Measurements from ENCODE around the gene LCLAT1.

LCLAT1 gene

DNA sequence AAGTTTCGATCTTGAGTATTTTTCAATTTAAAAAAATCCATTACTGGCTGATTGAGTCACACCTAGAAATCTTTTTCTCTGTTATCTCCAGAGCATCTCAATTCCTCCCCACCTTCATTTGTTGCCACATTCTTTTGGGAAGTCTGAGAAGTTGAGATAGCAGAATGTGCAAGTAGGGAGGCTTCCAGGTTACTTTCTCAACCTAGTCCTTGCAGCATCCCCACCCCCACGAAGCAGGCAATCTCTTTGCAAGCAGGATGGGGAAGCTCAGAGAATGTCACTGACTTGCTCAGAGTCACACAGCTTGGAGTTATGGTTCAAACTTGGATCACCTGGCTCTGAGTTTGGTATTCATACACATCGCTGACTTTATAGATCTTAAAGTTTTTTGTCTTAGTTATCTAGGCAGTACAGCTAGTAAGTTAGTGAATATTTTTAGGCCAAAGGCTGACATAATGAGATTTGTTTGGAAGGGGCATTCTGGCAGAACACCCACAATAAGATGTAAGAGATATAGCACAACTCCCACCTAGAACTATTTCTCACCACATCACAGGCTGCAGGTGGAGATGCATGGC lies 25.9 kb upstream of the LCLAT1 start:
- Histone ChIP-seq H3K4me3 (peak overlapping the region; percentile 69), H3K27ac (peak overlapping the region; percentile 98), H3K9ac (ENCODE audit: insufficient read length) (peak overlapping the region; percentile 70), H3K9me3 (ENCODE audit: low read depth, low read length) (no peaks in the 10 kb centered on the region), H3K36me3 (ENCODE audit: insufficient read depth, low read length) (no peaks in the 10 kb centered on the region)
- no peak for DNase-seq (ENCODE audit: low read depth, low spot score)
- TF ChIP-seq POLR2AphosphoS5 (IDR thresholded peaks at IDR 0.05; ENCODE audit: borderline replicate concordance, low read depth, low read length), result no peak
- TF ChIP-seq EZH2 (IDR thresholded peaks at IDR 0.05), result no peak
- no peak for TF ChIP-seq FOXP2 (optimal IDR thresholded peaks at IDR 0.05; ENCODE audit: control extremely low read depth, extremely low read length, insufficient read depth)

DNA sequence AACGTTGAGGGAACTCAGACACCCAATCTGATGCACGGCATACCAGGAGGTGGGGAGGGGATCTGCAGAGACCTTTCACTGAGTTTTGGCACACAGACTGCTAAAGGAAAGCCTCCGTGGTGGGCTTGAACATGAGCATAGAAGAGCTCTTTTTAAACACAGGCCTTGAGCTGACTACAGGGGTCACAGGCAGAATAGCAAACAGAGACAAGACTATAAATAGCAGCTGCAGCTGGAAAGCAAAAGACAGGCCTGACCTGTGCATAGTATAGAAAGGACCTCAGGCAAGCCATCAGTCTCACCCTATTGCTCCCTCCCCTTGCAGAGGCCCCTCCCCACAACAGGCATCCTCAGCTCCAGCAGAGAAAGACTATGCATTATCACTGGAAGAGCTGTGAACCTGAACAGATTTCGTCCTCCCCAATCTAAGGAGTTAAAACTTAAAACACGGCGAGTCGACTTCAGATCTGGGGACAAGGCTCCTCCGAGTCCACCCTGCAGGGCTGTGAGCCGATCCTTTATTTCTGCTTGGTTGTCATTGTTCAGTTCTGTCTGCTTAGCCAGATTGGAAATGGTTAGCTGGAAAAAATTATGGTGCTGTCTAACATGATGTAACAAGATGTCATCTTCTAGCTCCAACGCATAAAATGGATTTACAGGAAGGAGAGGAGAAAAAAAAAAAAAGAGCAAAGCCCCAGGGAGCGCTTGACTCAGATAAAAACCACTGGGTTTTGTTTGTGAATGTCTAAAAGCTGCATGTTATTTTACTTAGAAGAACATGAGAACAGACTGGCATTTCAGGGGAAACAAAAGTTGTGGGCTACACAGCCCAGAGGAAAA lies 25.2 kb upstream of the LCLAT1 start:
- H3K27ac ChIP-seq, result peak overlapping the region; percentile 98
- no peaks in the 10 kb centered on the region for H3K36me3 ChIP-seq (ENCODE audit: insufficient read depth, low read length)
- no peaks in the 10 kb centered on the region for H3K9me3 ChIP-seq (ENCODE audit: low read depth, low read length)
- H3K9ac ChIP-seq (ENCODE audit: insufficient read length), result peak overlapping the region; percentile 70
- TF ChIP-seq FOXP2 (optimal IDR thresholded peaks at IDR 0.05; ENCODE audit: control extremely low read depth, extremely low read length, insufficient read depth) (no peak), POLR2AphosphoS5 (IDR thresholded peaks at IDR 0.05; ENCODE audit: borderline replicate concordance, low read depth, low read length) (no peak), EZH2 (IDR thresholded peaks at IDR 0.05) (no peak)
- peak overlapping the region; percentile 69 for H3K4me3 ChIP-seq
- DNase-seq (ENCODE audit: low read depth, low spot score), result peak; percentile 89

DNA sequence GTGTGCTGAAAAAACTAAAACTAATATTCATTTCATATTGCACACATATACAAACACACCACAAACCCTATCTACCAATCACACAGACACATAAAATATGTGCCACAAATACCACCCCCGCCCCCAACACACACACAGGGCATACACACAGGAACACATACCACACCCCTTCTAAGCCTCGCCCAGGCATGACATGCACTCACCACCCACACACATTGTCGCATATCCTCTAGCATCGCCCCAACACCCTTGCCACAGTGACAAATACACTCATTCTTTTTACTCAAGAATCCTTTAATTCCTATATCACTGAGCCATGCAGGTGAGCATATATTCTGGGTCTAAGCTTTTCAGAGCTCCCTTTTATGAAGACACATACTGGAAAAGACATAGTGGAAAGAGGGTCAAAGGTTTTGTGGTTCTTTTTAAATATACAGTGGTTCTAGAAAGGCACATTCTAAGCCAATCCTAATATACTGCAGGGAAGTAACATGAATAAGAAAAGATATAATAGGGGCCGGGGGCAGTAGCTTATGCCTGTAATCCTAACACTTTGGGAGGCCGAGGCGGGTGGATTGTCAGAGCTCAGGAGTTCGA lies 24.5 kb upstream of the LCLAT1 start:
- peak overlapping the region; percentile 69 for H3K4me3 ChIP-seq
- peak; percentile 30 for DNase-seq (ENCODE audit: low read depth, low spot score)
- no peak for TF ChIP-seq EZH2 (IDR thresholded peaks at IDR 0.05)
- H3K9ac ChIP-seq (ENCODE audit: insufficient read length), result peak overlapping the region; percentile 70
- no peaks in the 10 kb centered on the region for H3K36me3 ChIP-seq (ENCODE audit: insufficient read depth, low read length)
- no peaks in the 10 kb centered on the region for H3K9me3 ChIP-seq (ENCODE audit: low read depth, low read length)
- H3K27ac ChIP-seq, result peak overlapping the region; percentile 98

DNA sequence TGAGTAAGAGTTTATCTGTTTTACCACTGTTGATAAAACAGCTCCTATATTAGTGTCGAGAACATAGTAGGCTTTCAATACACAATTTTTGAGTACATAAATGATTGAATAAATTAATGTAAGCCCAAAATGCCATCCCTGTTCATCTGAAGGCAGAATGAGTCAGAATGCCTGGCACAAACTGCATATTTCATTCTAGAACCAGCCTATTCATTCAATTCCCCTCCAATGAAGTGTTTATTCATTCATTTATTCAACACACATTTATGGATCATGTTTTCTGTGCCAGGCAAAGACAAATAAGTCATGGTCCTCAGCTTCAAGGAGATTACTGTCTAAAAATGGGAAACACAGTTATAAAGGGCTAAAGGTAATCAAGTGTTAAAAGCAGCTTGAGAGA lies 22.8 kb upstream of the LCLAT1 start:
- Histone ChIP-seq H3K4me3 (no peak overlapping the region), H3K27ac (no peak overlapping the region), H3K36me3 (ENCODE audit: insufficient read depth, low read length) (no peaks in the 10 kb centered on the region), H3K9me3 (ENCODE audit: low read depth, low read length) (no peaks in the 10 kb centered on the region), H3K9ac (ENCODE audit: insufficient read length) (no peak overlapping the region)
- no peak for TF ChIP-seq EZH2 (IDR thresholded peaks at IDR 0.05)
- no peak for TF ChIP-seq POLR2AphosphoS5 (IDR thresholded peaks at IDR 0.05; ENCODE audit: borderline replicate concordance, low read depth, low read length)
- no peak for TF ChIP-seq FOXP2 (optimal IDR thresholded peaks at IDR 0.05; ENCODE audit: control extremely low read depth, extremely low read length, insufficient read depth)
- no peak for DNase-seq (ENCODE audit: low read depth, low spot score)

DNA sequence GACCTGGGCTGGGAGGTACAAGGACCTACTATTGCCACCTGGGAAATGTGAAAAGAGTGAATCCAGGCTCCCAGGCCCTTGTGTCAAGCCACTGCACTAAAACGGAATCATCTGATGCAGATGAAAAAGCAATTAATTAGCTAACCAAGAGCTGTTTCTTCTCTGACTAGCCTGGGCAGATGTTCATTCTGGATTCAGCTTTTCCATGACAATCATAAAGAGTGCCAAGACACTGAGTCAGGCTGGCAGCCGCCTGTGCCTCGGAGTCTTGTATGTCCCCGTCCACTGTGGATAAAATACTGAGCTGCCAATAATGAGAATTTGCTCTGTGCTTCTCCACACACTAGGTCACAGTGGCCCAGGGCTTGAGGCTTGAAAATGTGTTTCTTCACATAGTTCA lies 21.7 kb upstream of the LCLAT1 start:
- no peak for DNase-seq (ENCODE audit: low read depth, low spot score)
- no peak overlapping the region for H3K4me3 ChIP-seq
- no peak overlapping the region for H3K27ac ChIP-seq
- no peaks in the 10 kb centered on the region for H3K36me3 ChIP-seq (ENCODE audit: insufficient read depth, low read length)
- H3K9me3 ChIP-seq (ENCODE audit: low read depth, low read length), result no peaks in the 10 kb centered on the region
- H3K9ac ChIP-seq (ENCODE audit: insufficient read length), result no peak overlapping the region
- TF ChIP-seq POLR2AphosphoS5 (IDR thresholded peaks at IDR 0.05; ENCODE audit: borderline replicate concordance, low read depth, low read length), result no peak
- TF ChIP-seq FOXP2 (optimal IDR thresholded peaks at IDR 0.05; ENCODE audit: control extremely low read depth, extremely low read length, insufficient read depth), result no peak
- no peak for TF ChIP-seq EZH2 (IDR thresholded peaks at IDR 0.05)

DNA sequence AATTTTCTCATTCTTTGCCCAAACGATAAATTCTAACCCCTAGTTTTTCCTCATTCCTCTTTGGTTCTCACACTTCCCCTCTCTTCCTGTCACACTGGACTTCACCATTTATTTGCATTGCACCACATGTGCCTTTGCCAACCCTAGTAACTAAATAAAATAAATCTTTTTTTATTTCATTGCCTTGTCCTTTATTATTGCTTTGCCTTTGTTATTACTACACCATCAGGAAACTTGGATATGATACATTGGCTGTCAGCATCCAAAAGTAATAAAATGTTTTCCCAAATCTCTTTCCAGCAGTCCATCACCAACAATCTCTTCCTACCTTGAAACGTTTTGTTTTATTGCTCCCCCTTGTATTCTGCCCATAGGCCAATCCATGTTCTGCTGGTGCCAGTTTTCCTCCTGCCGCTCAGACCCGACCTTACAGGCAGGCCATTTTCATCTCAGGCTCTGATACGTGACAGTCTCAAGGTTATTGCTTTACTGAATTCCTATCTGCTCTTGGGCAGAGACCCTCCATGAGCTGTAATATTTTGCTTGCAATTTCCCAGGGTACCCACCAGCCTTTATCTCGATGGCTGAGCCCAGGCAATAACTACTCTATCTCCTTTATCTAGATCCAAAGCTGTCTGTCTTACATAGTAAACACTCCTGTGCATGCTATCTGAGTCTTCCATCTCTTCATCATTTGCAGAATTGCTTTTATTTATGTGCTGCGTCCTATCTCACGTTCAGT lies 19.3 kb upstream of the LCLAT1 start:
- H3K9ac ChIP-seq (ENCODE audit: insufficient read length), result no peak overlapping the region
- no peaks in the 10 kb centered on the region for H3K36me3 ChIP-seq (ENCODE audit: insufficient read depth, low read length)
- no peak overlapping the region for H3K4me3 ChIP-seq
- DNase-seq (ENCODE audit: low read depth, low spot score), result no peak
- H3K9me3 ChIP-seq (ENCODE audit: low read depth, low read length), result no peaks in the 10 kb centered on the region
- TF ChIP-seq POLR2AphosphoS5 (IDR thresholded peaks at IDR 0.05; ENCODE audit: borderline replicate concordance, low read depth, low read length) (no peak), EZH2 (IDR thresholded peaks at IDR 0.05) (no peak), FOXP2 (optimal IDR thresholded peaks at IDR 0.05; ENCODE audit: control extremely low read depth, extremely low read length, insufficient read depth) (no peak)
- H3K27ac ChIP-seq, result no peak overlapping the region

DNA sequence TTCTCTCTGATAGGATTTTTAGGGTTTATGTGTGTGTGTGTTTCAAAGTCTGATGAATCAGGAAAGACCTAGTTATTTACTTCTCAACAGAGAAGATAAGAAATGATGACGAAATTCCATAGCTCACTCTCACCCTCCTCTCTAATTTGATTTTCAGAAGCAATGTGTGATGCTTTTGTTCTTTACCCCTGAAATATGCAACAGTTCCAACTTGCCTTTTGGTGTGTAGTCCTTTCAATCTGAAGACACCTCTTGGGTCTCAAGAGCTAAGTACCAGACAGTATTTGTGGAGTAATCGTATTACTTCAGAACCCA lies 18.7 kb upstream of the LCLAT1 start:
- Histone ChIP-seq H3K27ac (no peak overlapping the region), H3K9ac (ENCODE audit: insufficient read length) (no peak overlapping the region), H3K9me3 (ENCODE audit: low read depth, low read length) (no peaks in the 10 kb centered on the region), H3K4me3 (no peak overlapping the region), H3K36me3 (ENCODE audit: insufficient read depth, low read length) (no peaks in the 10 kb centered on the region)
- DNase-seq (ENCODE audit: low read depth, low spot score), result no peak
- TF ChIP-seq FOXP2 (optimal IDR thresholded peaks at IDR 0.05; ENCODE audit: control extremely low read depth, extremely low read length, insufficient read depth) (no peak), POLR2AphosphoS5 (IDR thresholded peaks at IDR 0.05; ENCODE audit: borderline replicate concordance, low read depth, low read length) (no peak)

DNA sequence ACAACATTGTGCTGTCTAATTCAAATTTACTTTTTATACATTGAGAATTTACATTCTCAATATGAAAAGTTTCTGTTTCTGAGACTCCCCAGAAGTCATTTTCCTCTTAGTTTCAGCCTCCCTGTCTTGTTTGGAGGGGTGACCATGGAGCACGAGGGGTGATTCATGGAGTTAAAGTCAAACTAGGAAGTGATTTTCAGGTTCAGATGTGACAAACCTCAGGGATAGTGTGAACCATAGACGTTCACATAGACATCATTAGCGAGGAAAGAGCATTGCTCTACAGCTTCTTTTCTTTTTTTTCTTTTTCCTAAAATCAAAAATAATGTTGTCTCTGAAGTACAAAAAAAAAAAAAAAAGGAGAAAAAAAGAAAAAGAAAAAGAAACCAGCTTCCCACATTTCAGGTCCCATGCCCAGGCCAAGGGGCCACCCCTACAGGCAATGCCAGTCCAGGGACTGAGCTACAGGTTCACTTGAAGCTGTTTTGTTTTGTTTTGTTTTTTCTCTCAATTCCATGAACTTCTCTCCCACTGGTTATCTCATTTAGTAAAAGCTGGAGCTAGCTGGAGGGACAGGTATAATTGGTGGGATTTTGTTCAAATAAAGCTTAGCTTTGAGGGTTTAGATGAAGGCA lies 18.1 kb upstream of the LCLAT1 start:
- H3K9me3 ChIP-seq (ENCODE audit: low read depth, low read length), result no peaks in the 10 kb centered on the region
- H3K27ac ChIP-seq, result no peak overlapping the region
- DNase-seq (ENCODE audit: low read depth, low spot score), result no peak
- H3K9ac ChIP-seq (ENCODE audit: insufficient read length), result no peak overlapping the region
- H3K4me3 ChIP-seq, result no peak overlapping the region
- no peaks in the 10 kb centered on the region for H3K36me3 ChIP-seq (ENCODE audit: insufficient read depth, low read length)
- TF ChIP-seq POLR2AphosphoS5 (IDR thresholded peaks at IDR 0.05; ENCODE audit: borderline replicate concordance, low read depth, low read length) (no peak), EZH2 (IDR thresholded peaks at IDR 0.05) (no peak), FOXP2 (optimal IDR thresholded peaks at IDR 0.05; ENCODE audit: control extremely low read depth, extremely low read length, insufficient read depth) (no peak)

Measured in SK-N-MC (cell line).